GM23338 (cell line): ENCODE data around the gene WARS2. TPM values are rescaled to one million over a fixed set of nuclear protein-coding genes. Genes with fewer than 3 reads are reported as not detected.

Experiments used
- ATAC-seq: fragments of 200-7000 bp; cut with Tn5 transposase; 3 replicates; pipeline ENCODE4 v1.9.1; 2020
- DNase-seq: peaks from one replicate; pipeline ENCODE4 v3.0.0-alpha.2; 2015; ENCODE audit warnings: low spot score
- H2AFZ ChIP-seq: fragments of 200-600 bp; sonication (generic); 2 replicates; pipeline ENCODE4 v1.8.0; 2016; ENCODE audit warnings: antibody characterized with exemption, mild to moderate bottlenecking, moderate library complexity
- H3F3A ChIP-seq: fragments of 200-600 bp; sonication (generic); replicated peaks from 2 replicates; pipeline ENCODE4 v1.8.0; 2017; ENCODE audit warnings: antibody characterized with exemption, mixed run types, low read depth
- H3K27ac ChIP-seq: fragments of 200-600 bp; sonication (generic); 2 replicates; pipeline ENCODE4 v1.6.1; 2016; ENCODE audit warnings: low read depth
- H3K27me3 ChIP-seq: fragments of 200-600 bp; sonication (generic); 2 replicates; pipeline ENCODE4 v1.8.0; 2016; ENCODE audit warnings: mild to moderate bottlenecking, mixed run types, moderate library complexity; ENCODE audit not compliant: insufficient read depth
- H3K36me3 ChIP-seq: fragments of 200-600 bp; sonication (generic); 2 replicates; pipeline ENCODE4 v1.8.0; 2016; ENCODE audit warnings: mild to moderate bottlenecking; ENCODE audit not compliant: insufficient read depth
- H3K4me1 ChIP-seq: fragments of 200-600 bp; sonication (generic); 2 replicates; pipeline ENCODE4 v1.8.0; 2016; ENCODE audit warnings: mild to moderate bottlenecking, moderate library complexity; ENCODE audit not compliant: insufficient read depth
- H3K4me2 ChIP-seq: fragments of 200-600 bp; sonication (generic); 2 replicates; pipeline ENCODE4 v1.7.1; 2017; ENCODE audit warnings: mixed run types
- H3K4me3 ChIP-seq: fragments of 200-600 bp; sonication (generic); 2 replicates; pipeline ENCODE4 v1.6.1; 2016; ENCODE audit warnings: mixed run types
- H3K79me2 ChIP-seq: fragments of 200-600 bp; sonication (generic); replicated peaks from 2 replicates; pipeline ENCODE4 v1.8.0; 2017; ENCODE audit warnings: mild to moderate bottlenecking; ENCODE audit not compliant: insufficient read depth
- H3K9me2 ChIP-seq: fragments of 200-600 bp; sonication (generic); 2 replicates; pipeline ENCODE4 v1.8.0; 2017; ENCODE audit not compliant: insufficient read depth
- H4K20me1 ChIP-seq: fragments of 200-600 bp; sonication (generic); replicated peaks from 2 replicates; pipeline ENCODE4 v1.8.0; 2017; ENCODE audit warnings: mild to moderate bottlenecking; ENCODE audit not compliant: insufficient read depth
- H3K27ac Mint-ChIP-seq: 2 replicates; pipeline ENCODE4 v1.8.0; 2020; ENCODE audit warnings: inconsistent platforms, mild to moderate bottlenecking, moderate library complexity, mixed read lengths
- H3K27me3 Mint-ChIP-seq: 3 replicates; pipeline ENCODE4 v1.8.0; 2022; ENCODE audit warnings: low read depth, mild to moderate bottlenecking, moderate library complexity, mixed read lengths, inconsistent platforms; ENCODE audit not compliant: insufficient read depth, poor library complexity
- H3K36me3 Mint-ChIP-seq: 3 replicates; pipeline ENCODE4 v1.8.0; 2021; ENCODE audit warnings: low read depth, mild to moderate bottlenecking, inconsistent platforms, moderate library complexity, mixed read lengths
- H3K4me1 Mint-ChIP-seq: 3 replicates; pipeline ENCODE4 v1.8.0; 2020; ENCODE audit warnings: mild to moderate bottlenecking, inconsistent platforms, mixed read lengths
- H3K4me3 Mint-ChIP-seq: 3 replicates; pipeline ENCODE4 v1.8.0; 2021; ENCODE audit warnings: moderate library complexity, mild to moderate bottlenecking, inconsistent platforms, mixed read lengths
- H3K9me3 Mint-ChIP-seq: 3 replicates; pipeline ENCODE4 v1.8.0; 2020; ENCODE audit warnings: moderate library complexity, mild to moderate bottlenecking, inconsistent platforms, mixed read lengths
- CREB1 ChIP-seq: fragments of 250-450 bp; sonication (Bioruptor Pico); IDR thresholded peaks from 2 replicates; pipeline ENCODE4 v1.5.0; 2020; ENCODE audit warnings: low read depth, mild to moderate bottlenecking, moderate library complexity
- CTCF ChIP-seq, 2 experiments: fragments of 200-600 bp in 1 of 2; sonication (generic) in 1 of 2; conservative IDR thresholded peaks; 2 replicates each; pipeline versions ENCODE4 v1.5.1 to v1.6.1; 2016 to 2017; ENCODE audit warnings: antibody characterized with exemption in 2 of 2, low read depth in 2 of 2, mild to moderate bottlenecking in 2 of 2, moderate library complexity in 1 of 2
- ETS1 ChIP-seq: IDR thresholded peaks from 2 replicates; pipeline ENCODE4 v1.6.1; 2016; ENCODE audit warnings: antibody characterized with exemption
- EZH2 ChIP-seq: fragments of 200-600 bp; sonication (generic); IDR thresholded peaks from one replicate; pipeline ENCODE4 v1.8.0; 2017; ENCODE audit warnings: antibody characterized with exemption, mild to moderate bottlenecking, low read depth; ENCODE audit not compliant: unreplicated experiment
- EZH2phosphoT487 ChIP-seq: fragments of 200-600 bp; sonication (generic); IDR thresholded peaks from one replicate; pipeline ENCODE4 v1.8.1; 2018; ENCODE audit warnings: antibody characterized with exemption; ENCODE audit not compliant: unreplicated experiment
- JUNB ChIP-seq: IDR thresholded peaks from one replicate; pipeline ENCODE4 v1.6.1; 2016; ENCODE audit warnings: antibody characterized with exemption; ENCODE audit not compliant: unreplicated experiment
- NANOG ChIP-seq: IDR thresholded peaks from 2 replicates; pipeline ENCODE4 v1.6.1; 2016; ENCODE audit warnings: antibody characterized with exemption, borderline replicate concordance
- POLR2AphosphoS5 ChIP-seq: IDR thresholded peaks from 2 replicates; pipeline ENCODE4 v1.6.1; 2016; ENCODE audit warnings: antibody characterized with exemption, low read depth
- REST ChIP-seq: IDR thresholded peaks from one replicate; pipeline ENCODE4 v1.6.1; 2018; ENCODE audit warnings: antibody characterized with exemption; ENCODE audit not compliant: unreplicated experiment
- STAT1 ChIP-seq: IDR thresholded peaks from one replicate; pipeline ENCODE4 v1.6.1; 2016; ENCODE audit warnings: antibody characterized with exemption; ENCODE audit not compliant: unreplicated experiment
- ZNF114 ChIP-seq: fragments of 250-450 bp; sonication (Bioruptor Pico); IDR thresholded peaks from 2 replicates; pipeline ENCODE4 v1.5.0; 2020; ENCODE audit warnings: mild to moderate bottlenecking, moderate library complexity
- ZNF331 ChIP-seq: fragments of 250-450 bp; sonication (Bioruptor Pico); IDR thresholded peaks from 2 replicates; pipeline ENCODE4 v1.5.0; 2020; ENCODE audit warnings: low read depth, mild to moderate bottlenecking, moderate library complexity
- ZNF462 ChIP-seq: fragments of 250-450 bp; sonication (Bioruptor Pico); IDR thresholded peaks from 2 replicates; pipeline ENCODE4 v1.5.0; 2020; ENCODE audit warnings: mild to moderate bottlenecking, moderate library complexity
- polyA plus RNA-seq: library from polyadenylated mRNA; unstranded; fragments of >200 nt; fragmentation: Nextera tagmentation; extraction: Ambion mirVana; gene quantifications from 2 replicates; pipeline ENCODE4 v1.2.1, GENCODE V29; 2016
- total RNA-seq: library from RNA; depleted of rRNA; stranded (reverse); fragments of >200 nt; shearing (Covaris generic); gene quantifications from 2 replicates; pipeline ENCODE4 v1.2.3, GENCODE V29; 2014

The WARS2 gene
- total and polyA plus RNA-seq, 2 experiments from 2014 or later = 6.4 to 12.6 TPM

GRCh38 chr1:119040489-119040888 lies 100.0 kb downstream of the WARS2 start:
- Histone ChIP-seq H3K27ac (no peak overlapping the region), H3K27me3 (no peaks in the 10 kb centered on the region), H3K4me1 (0 out of 2 replicates have a peak, but pooled peaks cover 5% of the 10 kb centered on the region), H3K4me2 (no peak overlapping the region), H2AFZ (no peak overlapping the region), H3K4me3 (no peak overlapping the region), H4K20me1 (no peaks in the 10 kb centered on the region), H3K79me2 (no peaks in the 10 kb centered on the region), H3K9me2 (no peaks in the 10 kb centered on the region), H3F3A (no peaks in the 10 kb centered on the region), H3K36me3 (no peaks in the 10 kb centered on the region)
- DNase-seq (no peak), ATAC-seq (no peak)
- Mint-ChIP-seq H3K4me1 (peaks cover 18% of the 10 kb centered on the region), H3K36me3 (0 out of 3 replicates have a peak, but pooled peaks cover 3% of the 10 kb centered on the region), H3K9me3 (no peaks in the 10 kb centered on the region), H3K27ac (no peak overlapping the region), H3K27me3 (peaks cover 2% of the 10 kb centered on the region), H3K4me3 (no peak overlapping the region)
- TF ChIP-seq EZH2 = no peak
- TF ChIP-seq POLR2AphosphoS5 = no peak
- no peak for TF ChIP-seq JUNB
- TF ChIP-seq REST = no peak
- TF ChIP-seq EZH2phosphoT487 = no peak
- TF ChIP-seq STAT1 = no peak
- TF ChIP-seq ZNF114 (CRISPR knock-in tag) = no peak
- TF ChIP-seq ETS1 = no peak
- no peak for TF ChIP-seq CTCF (conservative IDR thresholded peaks at IDR 0.05; ENCODE audit: low read depth in 2 of 2)
- TF ChIP-seq ZNF331 (CRISPR knock-in tag) = no peak
- TF ChIP-seq CREB1 = no peak
- no peak for TF ChIP-seq ZNF462 (CRISPR knock-in tag)
- no peak for TF ChIP-seq NANOG
